Measurements from ENCODE around the gene SLC35F1. TPM values are rescaled to one million over a fixed set of nuclear protein-coding genes. Genes with fewer than 3 reads are reported as not detected.
A peak's percentile ranks its signal among the peaks of the same experiment; 100 is the strongest.

The SLC35F1 gene
- total RNA-seq, 1 experiment from 2014 or later: not detected

GRCh38 chr6:118124851-118125250 lies 217.8 kb downstream of the SLC35F1 start:
- Histone ChIP-seq H3K4me3 (no peak overlapping the region), H3K9me3 (no peaks in the 10 kb centered on the region), H3K27me3 (no peaks in the 10 kb centered on the region), H3K36me3 (no peaks in the 10 kb centered on the region)
- DNase-seq: no peak

GRCh38 chr6:118128755-118129154 lies 221.7 kb downstream of the SLC35F1 start:
- no peaks in the 10 kb centered on the region for H3K27me3 ChIP-seq
- no peaks in the 10 kb centered on the region for H3K36me3 ChIP-seq
- H3K9me3 ChIP-seq: no peaks in the 10 kb centered on the region
- no peak overlapping the region for H3K4me3 ChIP-seq
- DNase-seq: no peak

- H3K9me3 ChIP-seq: no peaks in the 10 kb centered on the region
- no peak overlapping the region for H3K4me3 ChIP-seq
- H3K36me3 ChIP-seq: no peaks in the 10 kb centered on the region
- H3K27me3 ChIP-seq: no peaks in the 10 kb centered on the region
- no peak for DNase-seq
Measured at GRCh38 chr6:118134206-118134605, 227.1 kb downstream of the SLC35F1 start.

GRCh38 chr6:118134736-118135135 lies 227.7 kb downstream of the SLC35F1 start:
- no peaks in the 10 kb centered on the region for H3K36me3 ChIP-seq
- no peak for DNase-seq
- H3K27me3 ChIP-seq: no peaks in the 10 kb centered on the region
- no peaks in the 10 kb centered on the region for H3K9me3 ChIP-seq
- no peak overlapping the region for H3K4me3 ChIP-seq

- Histone ChIP-seq H3K27me3 (no peaks in the 10 kb centered on the region), H3K4me3 (no peak overlapping the region), H3K36me3 (no peaks in the 10 kb centered on the region), H3K9me3 (no peaks in the 10 kb centered on the region)
- DNase-seq: no peak
Measured at GRCh38 chr6:118135371-118135770, 228.3 kb downstream of the SLC35F1 start.

- no peak for DNase-seq
- Histone ChIP-seq H3K4me3 (no peak overlapping the region), H3K36me3 (no peaks in the 10 kb centered on the region), H3K9me3 (no peaks in the 10 kb centered on the region), H3K27me3 (no peaks in the 10 kb centered on the region)
Measured at GRCh38 chr6:118141211-118141610, 234.1 kb downstream of the SLC35F1 start.

- no peaks in the 10 kb centered on the region for H3K9me3 ChIP-seq
- DNase-seq: peak; percentile 72
Measured at GRCh38 chr6:118146584-118146983, 239.5 kb downstream of the SLC35F1 start.

GRCh38 chr6:118147511-118147910 lies 240.4 kb downstream of the SLC35F1 start:
- Histone ChIP-seq H3K36me3 (no peaks in the 10 kb centered on the region), H3K4me3 (no peak overlapping the region), H3K9me3 (no peaks in the 10 kb centered on the region), H3K27me3 (no peaks in the 10 kb centered on the region)
- no peak for DNase-seq

More at GRCh38 chr6:118146584-118146983, 239.5 kb downstream of the SLC35F1 start:
- Histone ChIP-seq H3K27me3 (no peaks in the 10 kb centered on the region), H3K36me3 (no peaks in the 10 kb centered on the region), H3K4me3 (no peak overlapping the region)

GRCh38 chr6:118148561-118148960 lies 241.5 kb downstream of the SLC35F1 start:
- H3K27me3 ChIP-seq: no peaks in the 10 kb centered on the region
- H3K9me3 ChIP-seq: no peaks in the 10 kb centered on the region
- H3K36me3 ChIP-seq: no peaks in the 10 kb centered on the region
- H3K4me3 ChIP-seq: no peak overlapping the region
- DNase-seq: no peak

GRCh38 chr6:118152524-118152923 lies 245.5 kb downstream of the SLC35F1 start:
- Histone ChIP-seq H3K9me3 (no peaks in the 10 kb centered on the region), H3K36me3 (no peaks in the 10 kb centered on the region), H3K4me3 (no peak overlapping the region), H3K27me3 (no peaks in the 10 kb centered on the region)
- DNase-seq: no peak

GRCh38 chr6:118161343-118161742 lies 254.3 kb downstream of the SLC35F1 start:
- no peak overlapping the region for H3K4me3 ChIP-seq
- H3K27me3 ChIP-seq: no peaks in the 10 kb centered on the region; the same call in 1 of the 2 replicates
- H3K36me3 ChIP-seq: no peaks in the 10 kb centered on the region
- no peaks in the 10 kb centered on the region for H3K9me3 ChIP-seq
- no peak for DNase-seq

- Histone ChIP-seq H3K36me3 (no peaks in the 10 kb centered on the region), H3K9me3 (no peaks in the 10 kb centered on the region), H3K27me3 (no peaks in the 10 kb centered on the region; the same call in 1 of the 2 replicates), H3K4me3 (no peak overlapping the region)
- DNase-seq: no peak
Measured at GRCh38 chr6:118163542-118163941, 256.5 kb downstream of the SLC35F1 start.

GRCh38 chr6:118165500-118165899 lies 258.4 kb downstream of the SLC35F1 start:
- Histone ChIP-seq H3K9me3 (no peaks in the 10 kb centered on the region), H3K4me3 (no peak overlapping the region), H3K27me3 (no peaks in the 10 kb centered on the region; the same call in 1 of the 2 replicates), H3K36me3 (no peaks in the 10 kb centered on the region)
- no peak for DNase-seq

GRCh38 chr6:118168421-118168820 lies 261.4 kb downstream of the SLC35F1 start:
- no peak for DNase-seq
- Histone ChIP-seq H3K4me3 (no peak overlapping the region), H3K9me3 (0 out of 2 replicates have a peak, but pooled peaks cover 2% of the 10 kb centered on the region), H3K36me3 (no peaks in the 10 kb centered on the region), H3K27me3 (no peaks in the 10 kb centered on the region)

- no peak overlapping the region for H3K4me3 ChIP-seq
- no peaks in the 10 kb centered on the region for H3K36me3 ChIP-seq
- DNase-seq: no peak
- H3K27me3 ChIP-seq: no peaks in the 10 kb centered on the region
- H3K9me3 ChIP-seq: 0 out of 2 replicates have a peak, but pooled peaks cover 2% of the 10 kb centered on the region
Measured at GRCh38 chr6:118171852-118172251, 264.8 kb downstream of the SLC35F1 start.

GRCh38 chr6:118174071-118174470 lies 267.0 kb downstream of the SLC35F1 start:
- no peak overlapping the region for H3K4me3 ChIP-seq
- no peak for DNase-seq
- H3K36me3 ChIP-seq: no peaks in the 10 kb centered on the region
- H3K27me3 ChIP-seq: no peaks in the 10 kb centered on the region
- 0 out of 2 replicates have a peak, but pooled peaks cover 2% of the 10 kb centered on the region for H3K9me3 ChIP-seq

- no peaks in the 10 kb centered on the region for H3K36me3 ChIP-seq
- 0 out of 2 replicates have a peak, but pooled peaks cover 1% of the 10 kb centered on the region for H3K9me3 ChIP-seq
- H3K4me3 ChIP-seq: no peak overlapping the region
- DNase-seq: no peak
- H3K27me3 ChIP-seq: no peaks in the 10 kb centered on the region
Measured at GRCh38 chr6:118177720-118178119, 270.7 kb downstream of the SLC35F1 start.

GRCh38 chr6:118179048-118179447 lies 272.0 kb downstream of the SLC35F1 start:
- Histone ChIP-seq H3K9me3 (no peaks in the 10 kb centered on the region), H3K36me3 (no peaks in the 10 kb centered on the region), H3K27me3 (no peaks in the 10 kb centered on the region), H3K4me3 (no peak overlapping the region)
- no peak for DNase-seq
